ENCODE results near the gene CCDC7.
"Not testable (repeated sequence)": the region's sequence is repeated elsewhere in the genome, so short reads cannot be mapped to it uniquely, and the experiment has no call there.

The CCDC7 gene

DNA sequence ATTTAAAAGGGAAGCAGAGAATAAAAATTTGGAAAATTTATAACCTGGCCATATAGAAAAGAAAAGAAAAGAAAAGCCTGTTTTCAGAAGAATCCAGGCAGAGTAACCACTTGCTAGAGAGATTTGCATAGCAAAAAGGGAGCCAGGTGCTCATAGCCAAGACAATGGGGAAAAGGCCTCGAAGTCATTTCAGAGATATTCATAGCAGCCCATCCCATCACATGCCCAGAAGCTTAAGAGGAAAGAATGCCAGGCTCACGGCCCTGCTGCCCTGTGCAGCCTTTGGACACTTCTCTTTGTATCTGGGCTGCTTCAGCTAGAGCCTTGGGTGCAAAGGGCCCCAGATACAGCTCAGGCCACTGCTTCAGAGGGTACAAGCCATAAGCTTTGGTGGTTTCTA is 159.8 kb downstream of the CCDC7 start:
- Histone ChIP-seq H3K36me3 (replicated peaks; ENCODE audit: insufficient read depth, low read length) (no peaks in the 10 kb centered on the region), H3K27me3 (replicated peaks; ENCODE audit: insufficient read depth, low read length) (no peaks in the 10 kb centered on the region)
- TF ChIP-seq, protein P1, sequence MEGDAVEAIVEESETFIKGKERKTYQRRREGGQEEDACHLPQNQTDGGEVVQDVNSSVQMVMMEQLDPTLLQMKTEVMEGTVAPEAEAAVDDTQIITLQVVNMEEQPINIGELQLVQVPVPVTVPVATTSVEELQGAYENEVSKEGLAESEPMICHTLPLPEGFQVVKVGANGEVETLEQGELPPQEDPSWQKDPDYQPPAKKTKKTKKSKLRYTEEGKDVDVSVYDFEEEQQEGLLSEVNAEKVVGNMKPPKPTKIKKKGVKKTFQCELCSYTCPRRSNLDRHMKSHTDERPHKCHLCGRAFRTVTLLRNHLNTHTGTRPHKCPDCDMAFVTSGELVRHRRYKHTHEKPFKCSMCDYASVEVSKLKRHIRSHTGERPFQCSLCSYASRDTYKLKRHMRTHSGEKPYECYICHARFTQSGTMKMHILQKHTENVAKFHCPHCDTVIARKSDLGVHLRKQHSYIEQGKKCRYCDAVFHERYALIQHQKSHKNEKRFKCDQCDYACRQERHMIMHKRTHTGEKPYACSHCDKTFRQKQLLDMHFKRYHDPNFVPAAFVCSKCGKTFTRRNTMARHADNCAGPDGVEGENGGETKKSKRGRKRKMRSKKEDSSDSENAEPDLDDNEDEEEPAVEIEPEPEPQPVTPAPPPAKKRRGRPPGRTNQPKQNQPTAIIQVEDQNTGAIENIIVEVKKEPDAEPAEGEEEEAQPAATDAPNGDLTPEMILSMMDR (IDR thresholded peaks at IDR 0.05; ENCODE audit: low read length): no peak
- TF ChIP-seq EZH2phosphoT487 (IDR thresholded peaks at IDR 0.05; ENCODE audit: low read length) (no peak), EZH2 (optimal IDR thresholded peaks at IDR 0.05; ENCODE audit: low read depth, low read length) (no peak)

DNA sequence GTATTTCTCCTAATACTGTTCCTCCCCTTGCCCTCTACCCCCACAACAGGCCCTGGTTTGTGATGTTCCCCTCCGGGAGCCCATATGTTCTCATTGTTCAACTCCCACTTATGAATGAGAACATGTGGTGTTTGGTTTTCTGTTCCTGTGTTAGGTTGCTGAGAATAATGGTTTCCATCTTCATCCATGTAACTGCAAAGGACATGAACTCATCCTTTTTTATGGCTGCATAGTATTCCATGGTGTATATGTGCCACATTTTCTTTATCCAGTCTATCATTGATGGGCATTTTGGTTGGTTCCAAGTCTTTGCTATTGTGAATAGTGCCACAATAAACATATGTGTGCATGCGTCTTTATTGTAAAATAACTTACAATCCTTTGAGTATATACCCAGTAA is 164.6 kb downstream of the CCDC7 start:
- not testable (repeated sequence) for H3K27ac ChIP-seq (ENCODE audit: low read length); H2AFZ ChIP-seq (ENCODE audit: low read length); H4K20me1 ChIP-seq (ENCODE audit: insufficient read depth, low read length); DNase-seq; H3K9me2 ChIP-seq (replicated peaks; ENCODE audit: insufficient read depth, low read length); H3K4me1 ChIP-seq (ENCODE audit: low read length); H3K4me3 ChIP-seq (ENCODE audit: low read length); H3K79me2 ChIP-seq (ENCODE audit: low read length); H3F3A ChIP-seq (ENCODE audit: insufficient read depth, low read length); H3K9me3 ChIP-seq (replicated peaks; ENCODE audit: insufficient read depth, low read length); H3K27me3 ChIP-seq (replicated peaks; ENCODE audit: insufficient read depth, low read length); H3K36me3 ChIP-seq (replicated peaks; ENCODE audit: insufficient read depth, low read length); H3K4me2 ChIP-seq (ENCODE audit: low read depth, low read length); H3K9ac ChIP-seq (ENCODE audit: low read length)

More for the DNA sequence above, 159.8 kb downstream of the CCDC7 start:
- no peak overlapping the region for H2AFZ ChIP-seq (ENCODE audit: low read length)
- H3K9me3 ChIP-seq (replicated peaks; ENCODE audit: insufficient read depth, low read length): no peaks in the 10 kb centered on the region
- no peaks in the 10 kb centered on the region for H3K4me1 ChIP-seq (ENCODE audit: low read length)
- H3K4me3 ChIP-seq (ENCODE audit: low read length): no peak overlapping the region
- DNase-seq: no peak
- H4K20me1 ChIP-seq (ENCODE audit: insufficient read depth, low read length): no peaks in the 10 kb centered on the region
- no peak overlapping the region for H3K4me2 ChIP-seq (ENCODE audit: low read depth, low read length)
- H3K9ac ChIP-seq (ENCODE audit: low read length): no peak overlapping the region
- H3K27ac ChIP-seq (ENCODE audit: low read length): no peak overlapping the region
- H3F3A ChIP-seq (ENCODE audit: insufficient read depth, low read length): no peaks in the 10 kb centered on the region
- H3K9me2 ChIP-seq (replicated peaks; ENCODE audit: insufficient read depth, low read length): no peaks in the 10 kb centered on the region
- H3K79me2 ChIP-seq (ENCODE audit: low read length): no peaks in the 10 kb centered on the region

DNA sequence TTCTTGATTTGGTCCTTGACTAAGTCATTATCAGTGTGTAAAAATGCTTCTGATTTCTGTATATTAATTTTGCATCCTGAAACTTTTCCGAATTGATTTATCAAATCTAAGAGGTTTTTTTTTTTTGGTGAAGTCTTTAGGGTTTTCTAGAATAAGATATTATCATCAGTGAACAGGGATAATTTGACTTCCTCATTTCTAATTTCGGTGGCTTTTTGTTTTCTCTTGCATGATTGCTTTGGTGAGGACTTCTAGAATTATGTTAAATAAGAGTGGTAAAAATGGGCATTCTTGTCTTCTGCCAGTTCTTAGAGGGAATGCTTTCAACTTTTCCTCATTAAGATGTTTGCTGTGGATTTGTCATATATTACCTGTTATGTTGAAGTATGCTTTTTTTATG is 170.5 kb downstream of the CCDC7 start:
- H3K79me2 ChIP-seq (ENCODE audit: low read length): no peaks in the 10 kb centered on the region
- no peak overlapping the region for H3K27ac ChIP-seq (ENCODE audit: low read length)
- H3K4me1 ChIP-seq (ENCODE audit: low read length): no peaks in the 10 kb centered on the region
- no peak overlapping the region for H3K4me2 ChIP-seq (ENCODE audit: low read depth, low read length)
- TF ChIP-seq EZH2 (optimal IDR thresholded peaks at IDR 0.05; ENCODE audit: low read depth, low read length): no peak
- TF ChIP-seq, protein P1 (IDR thresholded peaks at IDR 0.05; ENCODE audit: low read length): no peak
- TF ChIP-seq EZH2phosphoT487 (IDR thresholded peaks at IDR 0.05; ENCODE audit: low read length): no peak
- H3K36me3 ChIP-seq (replicated peaks; ENCODE audit: insufficient read depth, low read length): no peaks in the 10 kb centered on the region
- DNase-seq: no peak
- no peaks in the 10 kb centered on the region for H3F3A ChIP-seq (ENCODE audit: insufficient read depth, low read length)
- no peaks in the 10 kb centered on the region for H3K27me3 ChIP-seq (replicated peaks; ENCODE audit: insufficient read depth, low read length)
- no peak overlapping the region for H3K9ac ChIP-seq (ENCODE audit: low read length)
- H3K9me2 ChIP-seq (replicated peaks; ENCODE audit: insufficient read depth, low read length): no peaks in the 10 kb centered on the region
- H2AFZ ChIP-seq (ENCODE audit: low read length): no peak overlapping the region
- H3K9me3 ChIP-seq (replicated peaks; ENCODE audit: insufficient read depth, low read length): no peaks in the 10 kb centered on the region
- no peaks in the 10 kb centered on the region for H4K20me1 ChIP-seq (ENCODE audit: insufficient read depth, low read length)
- H3K4me3 ChIP-seq (ENCODE audit: low read length): no peak overlapping the region

DNA sequence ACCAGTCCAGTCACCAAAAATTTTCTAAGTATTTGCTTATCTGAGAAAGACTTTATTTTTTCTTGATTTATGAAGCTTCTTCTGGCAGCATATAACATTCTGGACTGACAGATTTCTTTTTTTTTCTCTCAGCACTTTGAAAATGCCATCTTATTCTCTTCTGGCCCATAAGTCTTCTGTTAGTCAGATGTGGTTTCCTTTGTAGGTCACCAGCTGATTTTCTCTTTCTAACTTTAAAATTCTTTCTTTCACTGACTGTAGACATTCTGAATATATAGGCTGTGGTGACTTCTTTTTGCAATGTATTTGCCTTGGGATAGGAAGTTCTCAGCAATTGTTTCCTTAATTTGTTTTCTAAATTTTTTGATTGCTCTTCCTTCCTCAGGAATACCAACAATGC is 172.5 kb downstream of the CCDC7 start:
- no peak overlapping the region for H3K4me2 ChIP-seq (ENCODE audit: low read depth, low read length)
- H3F3A ChIP-seq (ENCODE audit: insufficient read depth, low read length): no peaks in the 10 kb centered on the region
- no peak for TF ChIP-seq EZH2 (optimal IDR thresholded peaks at IDR 0.05; ENCODE audit: low read depth, low read length)
- TF ChIP-seq, protein P1 (IDR thresholded peaks at IDR 0.05; ENCODE audit: low read length): no peak
- TF ChIP-seq EZH2phosphoT487 (IDR thresholded peaks at IDR 0.05; ENCODE audit: low read length): no peak
- H3K4me1 ChIP-seq (ENCODE audit: low read length): no peaks in the 10 kb centered on the region
- no peaks in the 10 kb centered on the region for H3K9me3 ChIP-seq (replicated peaks; ENCODE audit: insufficient read depth, low read length)
- no peak overlapping the region for H2AFZ ChIP-seq (ENCODE audit: low read length)
- no peaks in the 10 kb centered on the region for H3K79me2 ChIP-seq (ENCODE audit: low read length)
- H3K9ac ChIP-seq (ENCODE audit: low read length): no peak overlapping the region
- H3K36me3 ChIP-seq (replicated peaks; ENCODE audit: insufficient read depth, low read length): no peaks in the 10 kb centered on the region
- no peaks in the 10 kb centered on the region for H4K20me1 ChIP-seq (ENCODE audit: insufficient read depth, low read length)
- H3K27me3 ChIP-seq (replicated peaks; ENCODE audit: insufficient read depth, low read length): no peaks in the 10 kb centered on the region
- no peak overlapping the region for H3K27ac ChIP-seq (ENCODE audit: low read length)
- H3K4me3 ChIP-seq (ENCODE audit: low read length): no peak overlapping the region
- no peaks in the 10 kb centered on the region for H3K9me2 ChIP-seq (replicated peaks; ENCODE audit: insufficient read depth, low read length)
- no peak for DNase-seq

All from MM.1S (cell line).